Uterus (tissue), 2 donors: ENCODE data around the gene FAM227B.

Source experiments
- POLR2A ChIP-seq, 2 donors: fragments of 450-650 bp; IDR thresholded peaks; one replicate each; pipeline ENCODE4 v1.6.1; 2016; ENCODE audit warnings: antibody characterized with exemption in 2 of 2, mild to moderate bottlenecking in 1 of 2, moderate library complexity in 1 of 2
- TF ChIP-seq, protein P1 (sequence below), 4 experiments: fragments of 200-600 bp in 2 of 4; fragments of 450-650 bp in 2 of 4; sonication (generic) in 2 of 4; IDR thresholded peaks; one replicate each; pipeline ENCODE4 v1.5.1; 2016 to 2019; ENCODE audit warnings: antibody characterized with exemption in 4 of 4, mild to moderate bottlenecking in 2 of 4, moderate library complexity in 1 of 4

GRCh38 chr15:49589030-49589429, 31.6 kb downstream of the FAM227B start:
- TF ChIP-seq, protein P1, sequence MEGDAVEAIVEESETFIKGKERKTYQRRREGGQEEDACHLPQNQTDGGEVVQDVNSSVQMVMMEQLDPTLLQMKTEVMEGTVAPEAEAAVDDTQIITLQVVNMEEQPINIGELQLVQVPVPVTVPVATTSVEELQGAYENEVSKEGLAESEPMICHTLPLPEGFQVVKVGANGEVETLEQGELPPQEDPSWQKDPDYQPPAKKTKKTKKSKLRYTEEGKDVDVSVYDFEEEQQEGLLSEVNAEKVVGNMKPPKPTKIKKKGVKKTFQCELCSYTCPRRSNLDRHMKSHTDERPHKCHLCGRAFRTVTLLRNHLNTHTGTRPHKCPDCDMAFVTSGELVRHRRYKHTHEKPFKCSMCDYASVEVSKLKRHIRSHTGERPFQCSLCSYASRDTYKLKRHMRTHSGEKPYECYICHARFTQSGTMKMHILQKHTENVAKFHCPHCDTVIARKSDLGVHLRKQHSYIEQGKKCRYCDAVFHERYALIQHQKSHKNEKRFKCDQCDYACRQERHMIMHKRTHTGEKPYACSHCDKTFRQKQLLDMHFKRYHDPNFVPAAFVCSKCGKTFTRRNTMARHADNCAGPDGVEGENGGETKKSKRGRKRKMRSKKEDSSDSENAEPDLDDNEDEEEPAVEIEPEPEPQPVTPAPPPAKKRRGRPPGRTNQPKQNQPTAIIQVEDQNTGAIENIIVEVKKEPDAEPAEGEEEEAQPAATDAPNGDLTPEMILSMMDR (IDR thresholded peaks at IDR 0.05), result no peak
- no peak for TF ChIP-seq POLR2A (IDR thresholded peaks at IDR 0.05)
